ENCODE data around the gene PIK3R1. TPM values are rescaled to one million over a fixed set of nuclear protein-coding genes. Genes with fewer than 3 reads are reported as not detected.

Gene PIK3R1
- total RNA-seq, 1 donor from 2014 or later, result 27.4 TPM

- Mint-ChIP-seq H3K4me1 (ENCODE audit: unreplicated experiment) (peaks cover 40% of the 10 kb centered on the region), H3K36me3 (ENCODE audit: unreplicated experiment) (peaks cover 2% of the 10 kb centered on the region), H3K27me3 (ENCODE audit: unreplicated experiment) (no peaks in the 10 kb centered on the region), H3K4me3 (ENCODE audit: unreplicated experiment) (no peak overlapping the region), H3K9me3 (ENCODE audit: unreplicated experiment) (no peaks in the 10 kb centered on the region), H3K27ac (ENCODE audit: unreplicated experiment) (no peak overlapping the region)
- no peak for DNase-seq (ENCODE audit: extremely low spot score, unreplicated experiment)
- TF ChIP-seq CTCF (IDR thresholded peaks at IDR 0.05), result no peak
Observed at GRCh38 chr5:68237715-68238114, 22.2 kb downstream of the PIK3R1 start.

- no peak for TF ChIP-seq CTCF (IDR thresholded peaks at IDR 0.05)
- H3K4me1 Mint-ChIP-seq (ENCODE audit: unreplicated experiment), result peaks cover 55% of the 10 kb centered on the region
Observed at GRCh38 chr5:68239487-68239886, 23.9 kb downstream of the PIK3R1 start.

GRCh38 chr5:68240202-68240601 lies 24.6 kb downstream of the PIK3R1 start:
- peaks cover 58% of the 10 kb centered on the region for H3K4me1 Mint-ChIP-seq (ENCODE audit: unreplicated experiment)
- no peaks in the 10 kb centered on the region for H3K27me3 Mint-ChIP-seq (ENCODE audit: unreplicated experiment)
- no peak for DNase-seq (ENCODE audit: extremely low spot score, unreplicated experiment)
- TF ChIP-seq CTCF (IDR thresholded peaks at IDR 0.05), result no peak
- H3K4me3 Mint-ChIP-seq (ENCODE audit: unreplicated experiment), result no peak overlapping the region
- H3K27ac Mint-ChIP-seq (ENCODE audit: unreplicated experiment), result peak overlapping the region; percentile 69
- peaks cover 2% of the 10 kb centered on the region for H3K36me3 Mint-ChIP-seq (ENCODE audit: unreplicated experiment)
- H3K9me3 Mint-ChIP-seq (ENCODE audit: unreplicated experiment), result no peaks in the 10 kb centered on the region

More at GRCh38 chr5:68239487-68239886, 23.9 kb downstream of the PIK3R1 start:
- DNase-seq (ENCODE audit: extremely low spot score, unreplicated experiment), result no peak
- Mint-ChIP-seq H3K27me3 (ENCODE audit: unreplicated experiment) (no peaks in the 10 kb centered on the region), H3K27ac (ENCODE audit: unreplicated experiment) (peak overlapping the region; percentile 40), H3K36me3 (ENCODE audit: unreplicated experiment) (peaks cover 2% of the 10 kb centered on the region), H3K9me3 (ENCODE audit: unreplicated experiment) (no peaks in the 10 kb centered on the region), H3K4me3 (ENCODE audit: unreplicated experiment) (peak overlapping the region; percentile 2)

GRCh38 chr5:68240771-68241170 lies 25.2 kb downstream of the PIK3R1 start:
- Mint-ChIP-seq H3K27ac (ENCODE audit: unreplicated experiment) (peak overlapping the region; percentile 69), H3K36me3 (ENCODE audit: unreplicated experiment) (peaks cover 2% of the 10 kb centered on the region), H3K9me3 (ENCODE audit: unreplicated experiment) (no peaks in the 10 kb centered on the region), H3K4me3 (ENCODE audit: unreplicated experiment) (no peak overlapping the region), H3K27me3 (ENCODE audit: unreplicated experiment) (no peaks in the 10 kb centered on the region), H3K4me1 (ENCODE audit: unreplicated experiment) (peaks cover 63% of the 10 kb centered on the region)
- TF ChIP-seq CTCF (IDR thresholded peaks at IDR 0.05), result no peak
- no peak for DNase-seq (ENCODE audit: extremely low spot score, unreplicated experiment)

GRCh38 chr5:68242743-68243142 lies 27.2 kb downstream of the PIK3R1 start:
- DNase-seq (ENCODE audit: extremely low spot score, unreplicated experiment), result no peak
- H3K27me3 Mint-ChIP-seq (ENCODE audit: unreplicated experiment), result no peaks in the 10 kb centered on the region
- H3K36me3 Mint-ChIP-seq (ENCODE audit: unreplicated experiment), result peaks cover 2% of the 10 kb centered on the region
- no peaks in the 10 kb centered on the region for H3K9me3 Mint-ChIP-seq (ENCODE audit: unreplicated experiment)
- no peak for TF ChIP-seq CTCF (IDR thresholded peaks at IDR 0.05)
- H3K27ac Mint-ChIP-seq (ENCODE audit: unreplicated experiment), result peak overlapping the region; percentile 88
- no peak overlapping the region for H3K4me3 Mint-ChIP-seq (ENCODE audit: unreplicated experiment)
- H3K4me1 Mint-ChIP-seq (ENCODE audit: unreplicated experiment), result peaks cover 67% of the 10 kb centered on the region

Measured in osteocyte (in vitro differentiated cells).